K562 treated with DMSO at 1 percent for 24 hours (cell line): ENCODE results near the gene RAB40B. TPM values are rescaled to one million over a fixed set of nuclear protein-coding genes. Genes with fewer than 3 reads are reported as not detected.

Experiments used
- total RNA-seq: library from RNA; unstranded; fragments of 300-600 nt; gene quantifications from 2 replicates; pipeline ENCODE4 v1.2.3, GENCODE V29; 2022; ENCODE audit warnings: low read depth; ENCODE audit not compliant: insufficient read depth

RAB40B gene, protein sequence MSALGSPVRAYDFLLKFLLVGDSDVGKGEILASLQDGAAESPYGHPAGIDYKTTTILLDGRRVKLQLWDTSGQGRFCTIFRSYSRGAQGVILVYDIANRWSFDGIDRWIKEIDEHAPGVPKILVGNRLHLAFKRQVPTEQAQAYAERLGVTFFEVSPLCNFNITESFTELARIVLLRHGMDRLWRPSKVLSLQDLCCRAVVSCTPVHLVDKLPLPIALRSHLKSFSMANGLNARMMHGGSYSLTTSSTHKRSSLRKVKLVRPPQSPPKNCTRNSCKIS
- 3.7 and 6.7 TPM in 2 replicates for total RNA-seq

GRCh38 chr17:82698065-82698973 is at the start of gene RAB40B:
Gene RAB40B (minus strand): TSS chr17:82698698. CDS start chr17:82698596, 102 bp downstream.

GRCh38 chr17:82734987-82735866 is 36.7 kb upstream of the RAB40B start, which contains the start of gene FN3K:
Gene FN3K (plus strand): TSS chr17:82735615. CDS start chr17:82735637, 22 bp downstream.

DNA sequence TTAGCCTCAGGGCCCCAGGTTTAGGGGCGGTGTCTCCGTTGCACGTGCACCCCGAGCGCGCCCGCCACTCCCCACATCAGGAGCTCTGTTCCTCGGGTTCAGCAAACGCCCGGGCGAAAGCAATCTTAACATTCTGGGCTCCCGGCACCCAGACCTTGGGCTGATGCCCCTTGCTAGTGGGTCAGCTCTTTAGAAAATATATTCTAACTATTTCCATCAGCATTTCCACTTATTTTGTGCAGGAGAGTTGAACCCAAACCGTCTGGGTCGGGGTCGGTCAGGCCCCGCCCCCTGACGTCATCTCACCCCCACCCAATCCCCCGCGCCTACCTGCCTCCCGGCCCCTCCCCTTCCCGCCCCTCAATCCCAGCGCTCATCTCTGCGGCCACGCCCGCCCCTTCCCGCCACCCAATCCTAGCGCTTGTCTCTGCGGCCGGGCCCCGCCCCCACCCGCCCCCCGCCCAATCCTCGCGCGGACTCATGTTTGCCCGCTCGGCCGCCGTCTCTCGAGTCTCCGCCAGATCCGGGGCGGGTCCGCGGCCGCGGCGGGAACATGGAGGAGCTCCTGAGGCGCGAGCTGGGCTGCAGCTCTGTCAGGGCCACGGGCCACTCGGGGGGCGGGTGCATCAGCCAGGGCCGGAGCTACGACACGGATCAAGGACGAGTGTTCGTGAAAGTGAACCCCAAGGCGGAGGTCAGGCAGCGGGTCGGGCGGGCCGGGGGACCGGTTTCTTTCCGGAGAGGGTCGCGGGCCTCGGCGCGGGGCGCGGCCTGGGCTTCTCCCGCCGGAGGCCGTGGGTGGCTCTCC is 17.9 kb upstream of the RAB40B start, which contains the start of gene FN3KRP:
TSS of gene FN3KRP (plus strand) at position 504 of the 808 bp plus-strand sequence. CDS start at position 554, 50 bp downstream.

GRCh38 chr17:82648165-82648668 is 50.3 kb downstream of the RAB40B start, which contains the start of gene WDR45B:
Gene WDR45B (minus strand): TSS chr17:82648444. CDS start chr17:82648340, 104 bp downstream.

Other genes with a start within 250 kb of the RAB40B start
- gene CYBC1, start 247.9 kb downstream of the RAB40B start, total RNA-seq, result 92.7 and 102 TPM in 2 replicates
- 354 and 357 TPM in 2 replicates for gene NARF, start 240.0 kb downstream of the RAB40B start, total RNA-seq
- gene FOXK2, start 179.0 kb downstream of the RAB40B start, total RNA-seq, result 48.2 and 54.4 TPM in 2 replicates
- 34.3 and 36.9 TPM in 2 replicates for gene WDR45B, start 50.3 kb downstream of the RAB40B start, total RNA-seq
- 35.4 and 35.5 TPM in 2 replicates for gene FN3KRP, start 18.0 kb upstream of the RAB40B start, total RNA-seq
- 26.5 and 27.3 TPM in 2 replicates for gene FN3K, start 36.9 kb upstream of the RAB40B start, total RNA-seq
- 102 and 112 TPM in 2 replicates for gene TBCD, start 53.4 kb upstream of the RAB40B start, total RNA-seq
- not detected in 2 replicates for gene ZNF750, start 141.3 kb upstream of the RAB40B start, total RNA-seq